Measurements from ENCODE around the gene CDNF. TPM values are rescaled to one million over a fixed set of nuclear protein-coding genes. Genes with fewer than 3 reads are reported as not detected.

Gene CDNF
- total RNA-seq, 1 donor from 2014 or later, result 1.3 TPM

GRCh38 chr10:14782691-14783363 is 55.0 kb downstream of the CDNF start:
- Histone ChIP-seq H3K4me3 (no peak overlapping the region), H3K9me3 (no peaks in the 10 kb centered on the region), H3K4me1 (peaks cover 16% of the 10 kb centered on the region), H3K36me3 (no peaks in the 10 kb centered on the region), H3K27me3 (ENCODE audit: low read depth) (no peaks in the 10 kb centered on the region), H3K27ac (no peak overlapping the region)
- no peak for DNase-seq
- intact Hi-C loops (cut with DNase I), result no loop called here
- TF ChIP-seq CTCF (IDR thresholded peaks at IDR 0.05), result no peak
- ATAC-seq, result peak; percentile 52 to 62

- intact Hi-C loops (cut with DNase I), result no loop called here
- H3K27me3 ChIP-seq (ENCODE audit: low read depth), result no peaks in the 10 kb centered on the region
- no peak for TF ChIP-seq CTCF (IDR thresholded peaks at IDR 0.05)
- H3K9me3 ChIP-seq, result no peaks in the 10 kb centered on the region
- peaks cover 16% of the 10 kb centered on the region for H3K4me1 ChIP-seq
- DNase-seq (no peak), ATAC-seq (no peak)
- no peak overlapping the region for H3K4me3 ChIP-seq
- no peak overlapping the region for H3K27ac ChIP-seq
- no peaks in the 10 kb centered on the region for H3K36me3 ChIP-seq
These were observed 56.1 kb downstream of the CDNF start for GRCh38 chr10:14781763-14782162.

GRCh38 chr10:14779001-14779651 is 58.7 kb downstream of the CDNF start:
- intact Hi-C loops (cut with DNase I), result no loop called here
- TF ChIP-seq CTCF (IDR thresholded peaks at IDR 0.05), result no peak
- Histone ChIP-seq H3K4me1 (peaks cover 16% of the 10 kb centered on the region), H3K27me3 (ENCODE audit: low read depth) (no peaks in the 10 kb centered on the region), H3K27ac (no peak overlapping the region), H3K9me3 (no peaks in the 10 kb centered on the region), H3K36me3 (no peaks in the 10 kb centered on the region), H3K4me3 (no peak overlapping the region)
- DNase-seq (no peak), ATAC-seq (peak; percentile 29 to 50)

GRCh38 chr10:14776546-14776945 is 61.3 kb downstream of the CDNF start:
- intact Hi-C loops (cut with DNase I), result no loop called here
- no peak for TF ChIP-seq CTCF (IDR thresholded peaks at IDR 0.05)
- DNase-seq (no peak), ATAC-seq (no peak)
- Histone ChIP-seq H3K9me3 (no peaks in the 10 kb centered on the region), H3K4me3 (no peak overlapping the region), H3K4me1 (peaks cover 12% of the 10 kb centered on the region), H3K27ac (no peak overlapping the region), H3K27me3 (ENCODE audit: low read depth) (no peaks in the 10 kb centered on the region), H3K36me3 (no peaks in the 10 kb centered on the region)

GRCh38 chr10:14775656-14776055 is 62.2 kb downstream of the CDNF start:
- Histone ChIP-seq H3K9me3 (no peaks in the 10 kb centered on the region), H3K4me3 (no peak overlapping the region), H3K36me3 (no peaks in the 10 kb centered on the region), H3K27me3 (ENCODE audit: low read depth) (no peaks in the 10 kb centered on the region), H3K27ac (no peak overlapping the region), H3K4me1 (peaks cover 10% of the 10 kb centered on the region)
- ATAC-seq, result no peak
- intact Hi-C loops (cut with DNase I), result no loop called here
- no peak for DNase-seq
- TF ChIP-seq CTCF (IDR thresholded peaks at IDR 0.05), result no peak
